GM08714 (cell line): ENCODE results near the gene C1S.
A peak's percentile ranks its signal among the peaks of the same experiment; 100 is the strongest.
"Not testable (repeated sequence)": the region's sequence is repeated elsewhere in the genome, so short reads cannot be mapped to it uniquely, and the experiment has no call there.

Experiments
- H3K4me3 ChIP-seq: fragments of 200-500 bp; sonication (Bioruptor generic); 2 replicates; pipeline ENCODE4 v1.5.1; 2014; ENCODE audit warnings: mild to moderate bottlenecking, low read length, inconsistent platforms
- ZNF274 ChIP-seq: IDR thresholded peaks from 2 replicates; pipeline ENCODE4 v1.6.1; 2012; ENCODE audit warnings: mild to moderate bottlenecking, low read depth, low read length

The C1S gene

GRCh38 chr12:7099290-7099996 lies 38.9 kb downstream of the C1S start:
- no peak overlapping the region for H3K4me3 ChIP-seq
- TF ChIP-seq ZNF274: no peak

- no peak overlapping the region for H3K4me3 ChIP-seq
- TF ChIP-seq ZNF274: no peak
These were observed 39.7 kb downstream of the C1S start for GRCh38 chr12:7100239-7100638.

- H3K4me3 ChIP-seq: no peak overlapping the region
- TF ChIP-seq ZNF274: no peak
These were observed 40.7 kb downstream of the C1S start for GRCh38 chr12:7101047-7101693.

- H3K4me3 ChIP-seq: no peak overlapping the region
- no peak for TF ChIP-seq ZNF274
These were observed 41.2 kb downstream of the C1S start for GRCh38 chr12:7101694-7102131.

- no peak for TF ChIP-seq ZNF274
- no peak overlapping the region for H3K4me3 ChIP-seq
These were observed 42.1 kb downstream of the C1S start for GRCh38 chr12:7102582-7102981.

GRCh38 chr12:7103837-7104584 lies 43.5 kb downstream of the C1S start:
- H3K4me3 ChIP-seq: no peak overlapping the region
- no peak for TF ChIP-seq ZNF274

- no peak for TF ChIP-seq ZNF274
- no peak overlapping the region for H3K4me3 ChIP-seq
These were observed 45.6 kb downstream of the C1S start for GRCh38 chr12:7106082-7106481.

- not testable (repeated sequence) for H3K4me3 ChIP-seq
These were observed 46.7 kb downstream of the C1S start for GRCh38 chr12:7107181-7107580.

GRCh38 chr12:7107636-7108002 lies 47.1 kb downstream of the C1S start:
- TF ChIP-seq ZNF274: no peak
- H3K4me3 ChIP-seq: peak overlapping the region; percentile 83; the same call in 1 of the 2 replicates

- H3K4me3 ChIP-seq: peak overlapping the region; percentile 83
- TF ChIP-seq ZNF274: no peak
These were observed 47.7 kb downstream of the C1S start for GRCh38 chr12:7108003-7108795.

- no peak for TF ChIP-seq ZNF274
These were observed 48.5 kb downstream of the C1S start, which contains the start of gene C1RL for GRCh38 chr12:7108796-7109571. TSS of gene C1RL (minus strand) at chr12:7109214. CDS start at chr12:7109180, 34 bp downstream.

GRCh38 chr12:7109572-7109920 lies 49.0 kb downstream of the C1S start:
- no peak for TF ChIP-seq ZNF274
- H3K4me3 ChIP-seq: peak overlapping the region; percentile 83; the same call in 1 of the 2 replicates

More at GRCh38 chr12:7108796-7109571, 48.5 kb downstream of the C1S start, which contains the start of gene C1RL:
- H3K4me3 ChIP-seq: peak within 1 kb of the TSS; percentile 83

GRCh38 chr12:7110661-7111060 lies 50.1 kb downstream of the C1S start:
- no peak for TF ChIP-seq ZNF274
- no peak overlapping the region for H3K4me3 ChIP-seq
